GM10266 (cell line): Measurements from ENCODE around the gene AFTPH.

ENCODE experiments used
- DNase-seq: peaks from one replicate; pipeline ENCODE4 v3.0.0; 2012; ENCODE audit errors: extremely low spot score
- TF ChIP-seq, protein P1 (sequence below): IDR thresholded peaks from 2 replicates; pipeline ENCODE4 v1.5.1; 2012; ENCODE audit warnings: mild to moderate bottlenecking, low read depth; ENCODE audit not compliant: control insufficient read depth, insufficient read depth; ENCODE audit errors: missing control alignments

AFTPH gene

DNA sequence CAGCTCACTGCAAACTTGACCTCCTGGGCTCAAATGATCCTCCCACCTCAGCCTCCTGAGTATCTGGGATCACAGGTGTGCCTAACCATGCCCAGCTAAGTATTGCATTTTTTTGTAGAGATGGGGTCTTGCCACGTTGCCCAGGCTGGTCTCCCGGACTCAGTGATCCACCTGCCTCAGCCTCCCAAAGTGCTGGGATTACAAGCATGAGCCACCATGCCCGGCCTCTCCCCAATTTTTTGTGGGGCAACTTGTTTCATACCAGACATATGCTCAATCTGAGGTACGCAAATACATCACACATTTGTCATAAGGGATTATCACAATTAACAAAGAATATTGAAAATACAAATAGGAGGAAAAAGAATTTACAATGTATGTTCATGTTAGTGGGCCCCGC lies 42.5 kb upstream of the AFTPH start:
- TF ChIP-seq, protein P1, sequence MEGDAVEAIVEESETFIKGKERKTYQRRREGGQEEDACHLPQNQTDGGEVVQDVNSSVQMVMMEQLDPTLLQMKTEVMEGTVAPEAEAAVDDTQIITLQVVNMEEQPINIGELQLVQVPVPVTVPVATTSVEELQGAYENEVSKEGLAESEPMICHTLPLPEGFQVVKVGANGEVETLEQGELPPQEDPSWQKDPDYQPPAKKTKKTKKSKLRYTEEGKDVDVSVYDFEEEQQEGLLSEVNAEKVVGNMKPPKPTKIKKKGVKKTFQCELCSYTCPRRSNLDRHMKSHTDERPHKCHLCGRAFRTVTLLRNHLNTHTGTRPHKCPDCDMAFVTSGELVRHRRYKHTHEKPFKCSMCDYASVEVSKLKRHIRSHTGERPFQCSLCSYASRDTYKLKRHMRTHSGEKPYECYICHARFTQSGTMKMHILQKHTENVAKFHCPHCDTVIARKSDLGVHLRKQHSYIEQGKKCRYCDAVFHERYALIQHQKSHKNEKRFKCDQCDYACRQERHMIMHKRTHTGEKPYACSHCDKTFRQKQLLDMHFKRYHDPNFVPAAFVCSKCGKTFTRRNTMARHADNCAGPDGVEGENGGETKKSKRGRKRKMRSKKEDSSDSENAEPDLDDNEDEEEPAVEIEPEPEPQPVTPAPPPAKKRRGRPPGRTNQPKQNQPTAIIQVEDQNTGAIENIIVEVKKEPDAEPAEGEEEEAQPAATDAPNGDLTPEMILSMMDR: no peak
- no peak for DNase-seq

DNA sequence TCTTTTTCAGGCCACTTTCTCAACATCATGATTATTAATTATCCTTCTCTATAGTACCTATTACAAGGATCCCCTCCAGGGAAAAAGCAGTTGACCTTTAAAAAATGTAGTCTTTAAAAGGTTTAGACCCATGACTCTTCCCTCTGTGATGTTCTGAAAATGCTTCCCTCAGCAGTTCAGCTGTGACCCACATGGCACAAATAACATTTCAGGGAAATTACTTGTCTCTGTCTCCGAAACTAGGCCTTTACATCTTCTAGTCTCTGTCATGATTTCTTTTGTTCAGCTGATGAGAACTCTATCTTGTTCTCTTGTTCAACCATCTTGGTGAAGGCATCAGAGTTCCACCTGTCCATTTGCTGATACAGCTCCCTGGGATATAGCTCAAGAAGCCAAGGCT lies 41.9 kb upstream of the AFTPH start:
- DNase-seq: no peak
- TF ChIP-seq, protein P1: no peak

DNA sequence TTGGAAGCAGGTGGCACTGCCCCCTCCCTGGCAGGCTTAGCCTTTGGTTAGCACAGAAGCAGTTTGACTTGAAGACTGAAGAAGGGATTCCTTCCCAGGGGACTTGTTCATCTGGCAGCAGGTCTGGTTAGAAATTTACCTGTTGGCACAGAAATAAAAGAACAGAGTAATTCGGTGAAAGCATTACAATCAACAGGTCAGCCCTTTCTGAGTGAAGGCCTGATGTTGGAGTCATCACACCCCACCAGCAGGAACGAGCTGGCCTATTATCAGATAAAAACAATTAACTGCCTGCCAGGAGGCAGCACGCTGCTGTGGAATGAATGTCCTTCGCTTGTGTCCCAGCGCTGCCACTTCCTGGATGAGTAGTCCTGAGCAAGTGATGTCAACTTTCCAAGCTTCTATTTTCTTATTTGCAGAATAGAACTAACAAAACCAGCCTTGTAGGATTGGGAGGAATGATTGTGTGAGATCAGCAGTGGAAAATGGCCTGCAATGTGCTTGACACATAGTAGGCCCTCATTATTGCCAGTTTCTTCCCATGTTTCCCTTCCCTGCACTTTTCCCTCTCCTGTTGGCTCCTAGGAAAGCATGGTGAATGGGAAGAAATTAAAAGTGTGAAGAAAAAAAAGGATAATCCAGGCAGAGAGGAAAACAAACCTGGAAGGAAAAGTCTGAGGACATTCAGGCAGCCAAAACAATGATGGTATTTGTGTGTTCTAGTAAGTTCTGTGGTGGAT lies 41.2 kb upstream of the AFTPH start:
- DNase-seq: no peak
- TF ChIP-seq, protein P1: no peak

DNA sequence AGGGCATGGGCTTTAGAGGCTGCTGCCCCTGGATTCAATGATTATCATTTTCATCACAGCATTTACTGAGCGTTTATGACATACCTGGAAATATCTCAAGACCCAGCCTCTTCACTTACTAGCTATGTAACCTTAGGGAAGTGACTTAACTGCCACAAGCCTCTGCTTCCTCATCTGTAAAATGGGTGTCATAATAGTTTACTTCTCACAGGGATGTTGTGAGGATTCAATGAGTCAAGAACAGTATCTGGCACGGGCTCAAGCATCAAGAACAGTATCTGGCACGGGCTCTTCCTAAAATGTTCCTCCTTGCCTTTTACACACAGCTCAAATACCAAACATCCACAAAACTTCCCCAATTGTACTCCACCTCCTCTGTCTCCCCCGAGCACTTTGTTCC lies 38.8 kb upstream of the AFTPH start:
- TF ChIP-seq, protein P1: no peak
- no peak for DNase-seq

DNA sequence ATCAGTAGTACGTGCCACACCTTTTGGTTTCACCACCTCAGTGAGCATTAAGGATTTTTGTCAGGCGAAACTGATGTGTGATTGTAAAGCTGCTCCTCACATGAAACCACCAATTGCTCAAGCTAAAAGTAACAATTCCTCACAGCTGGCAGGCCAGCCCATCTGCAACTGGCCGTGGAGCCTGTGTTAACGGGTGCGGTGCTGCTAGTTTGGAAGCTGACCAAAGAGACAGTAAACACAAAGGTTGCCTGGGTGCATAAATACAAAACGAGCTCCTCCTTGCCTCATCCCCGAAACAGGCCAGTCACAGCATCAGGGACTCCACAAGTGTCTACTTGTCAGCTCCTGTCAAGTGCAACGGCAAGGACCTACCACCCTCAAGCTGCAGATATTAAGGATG lies 38.2 kb upstream of the AFTPH start:
- TF ChIP-seq, protein P1: no peak
- DNase-seq: no peak

DNA sequence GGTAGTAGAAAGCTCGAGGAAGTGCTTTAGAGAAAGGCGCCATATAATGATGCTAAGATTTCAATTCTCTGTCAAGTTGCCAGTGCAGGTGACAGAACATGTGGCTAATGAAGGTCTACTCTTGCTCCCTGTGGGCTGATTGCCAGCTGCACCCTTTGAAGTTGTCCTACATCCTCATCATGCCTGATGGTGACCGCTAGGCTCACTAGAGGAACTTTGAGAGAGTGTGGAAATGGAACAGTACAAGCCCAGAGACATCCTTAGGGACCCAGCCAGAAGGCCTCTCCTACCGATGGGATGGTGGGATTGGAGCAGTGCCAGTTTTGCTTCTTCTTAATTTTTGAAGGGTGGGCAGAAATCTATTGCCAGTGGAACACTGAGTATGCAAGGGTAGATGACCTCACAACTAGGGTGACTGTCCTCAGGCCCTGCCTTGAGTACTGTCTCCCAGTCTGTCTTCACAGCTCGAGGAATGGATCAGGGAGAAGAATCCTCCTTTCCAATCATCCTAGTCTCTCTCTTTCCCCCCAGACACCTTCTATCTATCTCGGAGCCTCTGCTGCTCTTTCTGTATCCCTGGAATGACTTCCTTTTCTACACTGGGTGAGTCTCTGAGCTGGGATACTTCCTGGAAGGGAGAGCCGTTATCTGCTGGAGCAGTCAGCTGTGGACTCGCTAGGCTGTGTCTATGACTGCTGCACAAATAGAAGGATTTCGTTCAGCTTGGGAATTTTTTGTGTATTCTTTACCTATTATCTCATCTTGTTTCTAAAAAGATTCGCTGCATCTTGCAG lies 36.7 kb upstream of the AFTPH start:
- TF ChIP-seq, protein P1: no peak
- DNase-seq: no peak

DNA sequence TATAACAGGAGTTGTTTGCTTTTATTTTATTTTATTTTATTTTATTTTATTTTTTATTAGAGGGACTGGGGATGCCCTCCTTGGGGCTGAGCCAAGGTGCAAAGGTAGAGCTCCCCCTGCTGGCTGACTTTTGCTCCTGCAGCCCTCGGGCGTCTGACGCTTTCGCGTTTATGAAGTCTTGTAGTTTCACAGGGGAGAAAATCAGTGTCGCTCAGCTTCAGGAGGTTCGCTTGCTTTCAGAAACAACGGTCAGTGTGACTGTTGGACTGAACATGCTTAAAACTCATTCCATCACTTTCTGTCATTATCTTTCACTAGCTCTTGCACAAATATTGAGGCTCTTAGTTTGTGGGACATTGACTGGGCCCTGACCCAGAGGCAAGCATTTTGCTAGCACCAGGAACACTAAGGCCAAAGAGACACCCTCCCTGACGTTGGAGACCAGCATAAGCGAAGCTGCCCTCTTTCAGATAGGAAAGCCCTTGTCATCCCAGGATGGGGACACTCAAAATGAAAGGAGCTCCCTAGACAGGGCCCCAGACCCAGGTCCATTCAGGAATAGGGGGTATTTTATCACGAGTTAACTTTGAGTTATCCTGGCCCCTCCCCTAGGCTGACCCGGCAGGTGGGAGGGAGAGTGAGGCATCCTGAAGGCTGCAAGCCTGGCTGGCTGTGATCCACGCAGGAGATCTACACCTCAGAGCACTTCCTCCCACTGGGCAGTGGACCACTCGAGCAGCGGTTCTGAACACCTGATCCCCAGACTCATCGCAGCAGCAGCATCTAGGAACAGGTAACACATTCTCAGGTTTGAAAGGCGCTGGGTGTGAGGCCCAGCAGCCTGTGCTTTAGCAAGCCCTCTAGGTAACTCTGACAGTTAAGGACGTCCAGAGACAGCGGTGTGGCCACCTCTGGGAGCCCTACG lies 35.8 kb upstream of the AFTPH start:
- TF ChIP-seq, protein P1: peak; percentile 94
- DNase-seq: peak; percentile 71
